HG03060 (cell line): ENCODE data around the gene DENND1B.
"Not testable (repeated sequence)": the region's sequence is repeated elsewhere in the genome, so short reads cannot be mapped to it uniquely, and the experiment has no call there.

Experiments used
- ATAC-seq: cut with Tn5 transposase; IDR thresholded peaks from one replicate; pipeline ENCODE4 v1.9.1; 2021; ENCODE audit warnings: low read depth, moderate number of reproducible peaks; ENCODE audit not compliant: unreplicated experiment

Gene DENND1B

DNA sequence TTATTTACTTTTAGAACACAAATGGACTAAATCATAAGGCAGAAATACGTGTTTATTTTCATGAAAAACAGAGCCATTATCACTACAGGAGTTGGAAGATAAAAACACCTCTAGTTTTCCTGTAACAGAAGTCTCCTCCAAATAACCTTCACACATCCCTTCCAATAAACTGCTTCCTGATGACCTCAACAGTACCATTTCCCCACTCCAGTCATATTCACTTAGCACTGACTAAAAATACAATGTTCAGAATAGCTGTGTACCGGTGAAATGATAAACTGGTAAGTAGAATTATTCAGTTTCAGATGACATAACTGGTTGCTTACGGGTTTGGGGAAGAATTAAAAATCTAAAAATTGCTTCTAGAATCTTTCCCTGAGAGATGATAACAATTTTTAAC is 137.9 kb downstream of the DENND1B start:
- no peak for ATAC-seq

DNA sequence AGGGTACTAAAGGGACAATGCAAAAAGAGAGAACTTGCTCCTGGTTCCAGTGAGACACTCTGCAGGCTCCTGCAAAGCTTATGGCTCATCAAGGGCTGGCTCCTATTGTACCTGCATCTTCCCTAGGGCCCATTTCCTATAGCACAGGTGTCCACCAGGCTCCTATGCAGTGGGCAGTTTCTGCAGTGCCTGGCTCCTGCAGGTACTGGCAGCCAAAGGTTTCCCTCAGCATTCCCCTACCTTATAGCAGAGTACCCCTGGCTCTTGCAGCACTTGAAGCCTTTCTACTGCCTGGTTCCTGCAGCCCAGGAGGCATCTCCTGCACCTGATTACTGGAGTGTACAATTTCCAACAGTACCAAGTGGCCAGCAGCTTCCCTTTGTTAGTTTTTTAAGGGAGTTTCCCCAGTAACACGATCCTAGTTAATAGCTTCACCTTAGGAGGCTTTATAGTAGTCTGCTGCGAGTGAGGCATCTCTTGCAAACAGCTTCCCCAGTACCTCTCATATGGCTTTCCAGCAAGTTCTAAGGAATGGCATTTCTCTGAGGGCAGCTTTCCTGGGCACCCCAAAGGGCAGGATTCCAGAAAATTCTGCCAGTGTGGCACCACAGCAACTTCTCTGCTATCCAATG is 141.7 kb downstream of the DENND1B start:
- no peak for ATAC-seq

GRCh38 chr1:197632651-197633050 is 142.6 kb downstream of the DENND1B start:
- no peak for ATAC-seq

- no peak for ATAC-seq
Measured at GRCh38 chr1:197632005-197632404, 143.3 kb downstream of the DENND1B start.

- ATAC-seq: no peak
Measured at GRCh38 chr1:197622371-197622770, 152.9 kb downstream of the DENND1B start.

DNA sequence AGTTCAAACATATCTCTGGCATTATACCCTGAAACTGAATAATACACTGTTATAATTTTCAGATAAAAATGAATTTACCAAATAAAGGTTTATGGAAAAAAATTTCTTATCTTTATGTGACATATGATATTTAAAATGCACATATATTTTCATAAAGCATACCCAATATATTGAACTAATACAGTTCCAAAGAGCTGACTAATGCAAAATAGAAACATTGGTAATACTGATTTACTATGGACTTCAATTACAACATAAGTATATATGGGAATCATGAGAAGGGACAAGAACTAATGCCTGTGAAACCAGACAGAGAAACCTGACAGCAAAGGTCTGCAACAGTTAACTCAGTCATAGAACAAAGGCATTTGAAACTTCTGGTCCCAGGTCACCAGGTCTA is 153.5 kb downstream of the DENND1B start:
- ATAC-seq: no peak

GRCh38 chr1:197620714-197621163 is 154.5 kb downstream of the DENND1B start:
- no peak for ATAC-seq

DNA sequence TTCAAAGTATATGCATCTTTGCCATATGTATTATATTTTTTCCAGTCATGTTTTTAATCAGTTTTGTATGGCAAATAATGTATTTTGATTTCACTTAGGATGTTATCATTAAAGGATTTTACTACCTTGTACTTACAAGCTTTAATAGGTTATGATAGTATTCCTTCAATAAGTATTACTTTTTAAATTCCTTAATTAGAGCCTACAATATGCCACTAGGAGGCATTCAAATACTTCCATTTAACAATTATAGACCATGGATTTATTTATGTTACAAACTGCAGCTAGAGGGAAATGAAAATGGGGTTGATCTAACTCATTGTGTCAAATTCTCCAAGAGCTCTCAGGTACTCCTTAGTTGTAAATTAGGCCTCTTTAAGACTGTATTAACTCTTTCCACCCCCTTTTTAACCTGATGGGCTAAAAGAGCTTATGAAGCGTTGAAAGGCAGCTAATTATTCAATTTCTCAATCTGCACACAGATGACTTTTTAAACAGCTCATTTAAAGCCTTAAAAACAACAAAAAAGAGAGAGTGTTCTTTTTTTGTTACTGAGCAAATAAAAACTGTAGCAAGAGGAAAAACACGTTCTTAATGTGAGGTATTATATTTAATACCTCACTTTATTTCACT is 156.2 kb downstream of the DENND1B start:
- ATAC-seq: no peak

GRCh38 chr1:197618061-197618460 is 157.2 kb downstream of the DENND1B start:
- ATAC-seq: no peak

DNA sequence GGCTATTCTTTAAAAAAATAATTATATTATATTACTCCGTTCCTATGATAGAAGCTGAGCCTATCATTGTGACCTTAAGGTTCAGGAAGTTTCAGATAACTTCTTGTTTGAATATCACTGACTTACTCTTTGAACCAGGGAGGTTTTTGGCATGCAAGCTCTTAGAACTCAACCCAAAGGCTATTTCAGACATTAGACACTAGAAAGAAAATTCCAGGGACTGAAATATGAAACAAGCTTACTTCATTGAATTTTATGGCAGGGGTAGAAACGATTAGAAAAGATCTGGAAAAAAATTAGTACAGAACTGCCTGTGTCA is 159.6 kb downstream of the DENND1B start:
- no peak for ATAC-seq

- peak; percentile 63 for ATAC-seq
Measured at GRCh38 chr1:197614916-197615692, 160.2 kb downstream of the DENND1B start.

GRCh38 chr1:197606168-197606845 is 169.0 kb downstream of the DENND1B start:
- no peak for ATAC-seq

- ATAC-seq: no peak
Measured at GRCh38 chr1:197604302-197604701, 171.0 kb downstream of the DENND1B start.

DNA sequence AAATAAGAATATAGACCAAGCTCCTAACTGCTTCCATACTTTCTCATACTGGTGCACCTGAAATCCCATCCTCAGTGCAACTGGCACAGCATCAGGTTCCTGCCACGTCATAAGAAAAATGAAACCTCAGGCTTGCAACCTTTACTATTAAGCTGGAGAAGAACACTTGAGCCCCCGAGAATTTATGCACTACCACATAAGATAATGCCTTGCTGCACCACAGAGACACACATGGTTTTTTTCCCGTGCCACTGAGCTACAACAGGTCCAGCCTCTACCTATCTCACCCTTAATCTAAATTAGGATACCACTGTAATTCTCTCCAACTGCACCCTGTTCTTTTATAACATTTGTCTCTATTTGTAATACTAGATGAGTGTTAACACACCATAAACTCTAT is 174.5 kb downstream of the DENND1B start:
- no peak for ATAC-seq

DNA sequence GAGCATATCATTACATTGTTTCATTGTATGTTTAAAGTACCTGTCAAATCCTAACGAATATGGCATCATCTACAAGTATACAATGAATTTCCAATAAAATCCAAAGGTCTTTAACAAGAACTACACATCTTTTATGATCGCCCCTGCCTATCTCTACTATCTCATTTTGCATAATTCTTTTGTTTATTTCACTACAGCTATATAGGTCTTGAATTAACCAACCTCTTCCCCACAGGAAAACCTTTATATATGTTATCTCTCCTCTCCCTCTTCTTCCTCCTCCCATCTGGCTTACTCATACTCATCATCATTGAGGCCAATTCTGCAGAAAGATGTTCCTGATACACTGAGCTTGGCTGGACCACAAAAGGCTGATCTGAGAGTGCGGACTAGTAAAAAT is 175.5 kb downstream of the DENND1B start:
- no peak for ATAC-seq

- no peak for ATAC-seq
Measured at GRCh38 chr1:197598935-197599334, 176.3 kb downstream of the DENND1B start.

GRCh38 chr1:197595304-197595904 is 179.9 kb downstream of the DENND1B start:
- ATAC-seq: no peak

GRCh38 chr1:197590687-197591086 is 184.6 kb downstream of the DENND1B start:
- ATAC-seq: no peak

GRCh38 chr1:197585809-197586208 is 189.5 kb downstream of the DENND1B start:
- ATAC-seq: no peak

DNA sequence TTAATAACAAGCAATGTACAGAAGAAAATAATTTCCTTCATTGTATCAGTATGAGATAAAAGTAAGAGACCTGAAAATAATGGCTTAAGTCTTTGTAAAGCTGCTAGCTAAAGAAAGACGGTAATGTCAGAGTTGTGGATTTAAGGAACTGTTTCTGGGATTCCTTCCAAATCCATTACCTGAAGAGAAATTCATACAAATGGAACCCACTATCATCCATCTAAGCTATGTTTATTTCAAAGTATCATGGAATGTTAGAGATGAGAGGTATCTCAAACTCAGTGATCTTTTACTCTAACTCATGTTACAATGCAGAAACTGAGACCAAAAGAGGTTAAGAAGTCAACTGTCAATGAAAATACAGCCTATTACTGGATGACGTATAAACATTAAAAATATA is 197.7 kb downstream of the DENND1B start:
- no peak for ATAC-seq

DNA sequence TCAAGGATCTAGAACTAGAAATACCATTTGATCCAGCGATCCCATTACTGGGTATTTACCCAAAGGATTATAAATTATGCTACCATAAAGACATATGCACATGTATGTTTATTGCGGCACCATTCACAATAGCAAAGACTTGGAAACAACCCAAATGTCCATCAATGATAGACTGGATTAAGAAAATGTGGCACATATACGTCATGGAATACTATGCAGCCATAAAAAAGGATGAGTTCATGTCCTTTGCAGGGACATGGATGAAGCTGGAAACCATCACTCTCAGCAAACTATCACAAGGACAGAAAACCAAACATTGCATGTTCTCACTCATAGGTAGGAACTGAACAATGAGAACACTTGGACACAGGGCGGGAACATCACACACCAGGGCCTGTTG is 199.7 kb downstream of the DENND1B start:
- ATAC-seq: not testable (repeated sequence)
